Left ventricle myocardium inferior (tissue), 1 donor: ENCODE data around the gene RFX2. TPM values are rescaled to one million over a fixed set of nuclear protein-coding genes. Genes with fewer than 3 reads are reported as not detected.

Experiments
- DNase-seq: peaks from one replicate; pipeline ENCODE4 v3.0.0-alpha.2; 2020
- H3K27ac ChIP-seq: fragments of 200-600 bp; replicated peaks from 2 replicates; pipeline ENCODE4 v1.8.0; 2021
- H3K27me3 ChIP-seq: fragments of 200-600 bp; 2 replicates; pipeline ENCODE4 v1.8.0; 2021; ENCODE audit warnings: low read depth
- H3K36me3 ChIP-seq: fragments of 200-600 bp; 2 replicates; pipeline ENCODE4 v1.8.0; 2021
- H3K4me1 ChIP-seq: fragments of 200-600 bp; 2 replicates; pipeline ENCODE4 v1.8.0; 2021
- H3K4me3 ChIP-seq: fragments of 200-600 bp; 2 replicates; pipeline ENCODE4 v1.8.0; 2021; ENCODE audit warnings: mild to moderate bottlenecking, moderate library complexity
- H3K9me3 ChIP-seq: fragments of 200-600 bp; replicated peaks from 2 replicates; pipeline ENCODE4 v1.8.0; 2021
- CTCF ChIP-seq: fragments of 200-600 bp; IDR thresholded peaks from 2 replicates; pipeline ENCODE4 v1.8.0; 2021; ENCODE audit warnings: antibody characterized with exemption, mild to moderate bottlenecking, borderline replicate concordance
- intact Hi-C: fragments of 100-400 bp; cut with micrococcal nuclease; formaldehyde crosslinking; loops from one replicate; pipeline ENCODE4 v1.11.0; 2022
- total RNA-seq: library from RNA; stranded (reverse); fragmentation: NEBNext Ultra II Directional; extraction: Animal tissue kit (Norgen Biotek cat#: 25700); gene quantifications from one replicate; pipeline ENCODE4 v1.2.1, GENCODE V29; 2021
- donor health status: DM: no; HTN: yes; CAD: no; lungs with severe emphysema.

Gene RFX2
- total RNA-seq, 1 donor from 2014 or later, result 6.1 TPM

- TF ChIP-seq CTCF, result no peak
- Histone ChIP-seq H3K4me3 (peak overlapping the region; percentile 7), H3K9me3 (no peaks in the 10 kb centered on the region), H3K27ac (peak overlapping the region; percentile 95), H3K4me1 (peaks cover 97% of the 10 kb centered on the region), H3K36me3 (no peaks in the 10 kb centered on the region), H3K27me3 (no peaks in the 10 kb centered on the region)
- intact Hi-C loops, result no loop called here
- DNase-seq, result no peak
Measured at GRCh38 chr19:6062961-6063575, 47.2 kb downstream of the RFX2 start.

- Histone ChIP-seq H3K27me3 (no peaks in the 10 kb centered on the region), H3K4me3 (peak overlapping the region; percentile 7), H3K36me3 (no peaks in the 10 kb centered on the region), H3K9me3 (no peaks in the 10 kb centered on the region), H3K4me1 (peaks cover 97% of the 10 kb centered on the region), H3K27ac (peak overlapping the region; percentile 95)
- no peak for TF ChIP-seq CTCF
- intact Hi-C loops, result no loop called here
- no peak for DNase-seq
Measured at GRCh38 chr19:6062274-6062673, 48.0 kb downstream of the RFX2 start.

GRCh38 chr19:6061376-6062130 lies 48.7 kb downstream of the RFX2 start:
- TF ChIP-seq CTCF, result no peak
- Histone ChIP-seq H3K9me3 (no peaks in the 10 kb centered on the region), H3K27me3 (no peaks in the 10 kb centered on the region), H3K27ac (peak overlapping the region; percentile 95), H3K4me1 (peaks cover 98% of the 10 kb centered on the region), H3K36me3 (no peaks in the 10 kb centered on the region), H3K4me3 (no peak overlapping the region)
- no peak for DNase-seq
- intact Hi-C loops, result no loop called here

- Histone ChIP-seq H3K27ac (peak overlapping the region; percentile 95), H3K4me1 (peaks cover 98% of the 10 kb centered on the region), H3K36me3 (no peaks in the 10 kb centered on the region), H3K4me3 (no peak overlapping the region), H3K27me3 (no peaks in the 10 kb centered on the region), H3K9me3 (no peaks in the 10 kb centered on the region)
- DNase-seq, result no peak
- intact Hi-C loops, result no loop called here
- TF ChIP-seq CTCF, result no peak
Measured at GRCh38 chr19:6060600-6061375, 49.5 kb downstream of the RFX2 start.

GRCh38 chr19:6059988-6060599 lies 50.2 kb downstream of the RFX2 start:
- Histone ChIP-seq H3K27me3 (no peaks in the 10 kb centered on the region), H3K4me3 (no peak overlapping the region), H3K27ac (peak overlapping the region; percentile 95), H3K9me3 (no peaks in the 10 kb centered on the region), H3K4me1 (peaks cover 92% of the 10 kb centered on the region), H3K36me3 (no peaks in the 10 kb centered on the region)
- no peak for TF ChIP-seq CTCF
- no peak for DNase-seq
- intact Hi-C loops, result no loop called here
